NCI-H446 (cell line): Measurements from ENCODE around the gene SUPT7L.

ENCODE experiments used
- DNase-seq, 2 experiments: peaks; one replicate each; lab custom pipeline; 2025; lab: John Stamatoyannopoulos, UW

The SUPT7L gene, protein sequence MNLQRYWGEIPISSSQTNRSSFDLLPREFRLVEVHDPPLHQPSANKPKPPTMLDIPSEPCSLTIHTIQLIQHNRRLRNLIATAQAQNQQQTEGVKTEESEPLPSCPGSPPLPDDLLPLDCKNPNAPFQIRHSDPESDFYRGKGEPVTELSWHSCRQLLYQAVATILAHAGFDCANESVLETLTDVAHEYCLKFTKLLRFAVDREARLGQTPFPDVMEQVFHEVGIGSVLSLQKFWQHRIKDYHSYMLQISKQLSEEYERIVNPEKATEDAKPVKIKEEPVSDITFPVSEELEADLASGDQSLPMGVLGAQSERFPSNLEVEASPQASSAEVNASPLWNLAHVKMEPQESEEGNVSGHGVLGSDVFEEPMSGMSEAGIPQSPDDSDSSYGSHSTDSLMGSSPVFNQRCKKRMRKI

DNA sequence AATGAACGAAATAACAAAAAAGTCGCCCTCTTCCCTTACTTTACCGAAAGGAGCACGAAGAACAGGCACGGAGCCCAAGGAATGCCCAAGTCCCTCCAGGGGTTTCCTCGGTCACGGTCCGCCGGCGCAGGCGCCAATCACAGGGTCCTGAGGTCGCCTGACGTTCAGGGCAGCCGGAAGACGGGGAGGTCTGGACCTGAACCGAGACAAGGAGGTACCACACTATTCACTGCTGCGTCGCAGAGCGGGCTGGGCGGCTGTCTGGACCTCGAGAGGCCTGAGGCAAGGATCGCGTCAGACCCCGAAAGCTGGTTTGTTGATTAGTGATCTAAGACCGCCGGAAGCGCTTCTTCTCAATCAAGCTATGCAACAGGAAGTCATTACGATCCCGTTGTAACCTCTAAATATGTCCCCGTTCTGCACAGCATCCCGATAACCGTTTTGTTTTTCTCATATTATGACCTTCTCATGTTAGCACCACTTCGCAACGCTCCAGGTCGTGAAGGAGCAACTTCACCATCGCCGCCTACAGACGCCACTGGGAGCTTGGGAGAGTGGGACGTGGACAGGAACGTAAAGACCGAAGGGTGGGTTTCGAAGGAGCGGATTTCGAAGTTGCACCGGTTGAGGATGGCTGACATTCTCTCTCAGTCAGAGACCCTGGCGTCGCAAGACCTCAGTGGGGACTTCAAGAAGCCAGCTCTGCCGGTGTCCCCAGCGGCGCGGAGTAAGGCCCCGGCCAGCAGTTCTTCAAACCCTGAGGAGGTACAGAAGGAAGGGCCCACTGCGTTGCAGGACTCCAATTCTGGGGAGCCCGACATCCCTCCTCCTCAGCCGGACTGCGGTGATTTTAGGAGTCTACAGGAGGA, at the start of gene SUPT7L, which contains the start of gene SLC4A1AP:
SUPT7L (minus strand) TSS at position 330 of the 869 bp plus-strand sequence. CDS start 1,422 bp downstream, outside the sequence.
SLC4A1AP (plus strand) TSS at position 605 of the 869 bp plus-strand sequence; CDS start at position 631, 26 bp downstream.
- peak; percentile 83 to 85 for DNase-seq

DNA sequence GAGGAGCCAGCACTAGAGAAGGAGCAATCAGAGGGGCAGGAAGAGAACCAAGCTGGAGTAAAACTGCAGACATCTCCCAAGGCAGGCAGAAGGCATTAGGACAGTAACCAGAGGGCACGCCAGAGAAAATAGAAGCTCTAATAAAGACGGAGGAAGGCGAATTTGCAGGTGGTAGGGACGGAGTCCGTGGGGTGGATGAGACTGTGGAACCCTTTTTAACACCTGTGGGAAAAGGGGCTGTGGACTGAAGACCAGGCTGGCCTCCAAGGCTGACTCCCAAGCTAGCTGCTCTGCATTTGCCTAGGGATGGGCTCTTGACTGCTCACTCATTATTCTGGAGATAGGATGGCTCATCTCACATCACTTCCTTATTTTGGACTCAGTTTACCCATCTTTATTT, 49.8 kb upstream of the SUPT7L start:
- DNase-seq = no peak

DNA sequence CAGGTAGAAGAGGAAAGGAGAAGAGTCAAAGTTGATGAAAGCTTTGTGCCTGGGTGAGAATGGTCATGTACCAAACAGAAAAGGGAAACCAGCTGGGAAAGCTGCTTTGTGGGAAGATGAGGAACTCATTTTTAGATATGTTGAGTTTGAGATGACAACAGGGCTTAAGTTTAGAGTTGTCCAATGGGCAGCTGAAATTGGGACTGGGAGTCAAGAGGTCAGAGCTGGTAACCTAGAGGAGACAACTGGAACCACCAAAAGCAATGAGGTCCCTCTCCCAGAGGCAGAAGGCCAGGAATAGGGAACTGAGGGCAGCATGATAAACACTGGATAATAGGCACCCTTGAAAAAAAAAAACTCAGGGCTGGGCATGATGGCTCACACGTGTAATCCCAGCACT, 49.1 kb upstream of the SUPT7L start:
- no peak for DNase-seq

DNA sequence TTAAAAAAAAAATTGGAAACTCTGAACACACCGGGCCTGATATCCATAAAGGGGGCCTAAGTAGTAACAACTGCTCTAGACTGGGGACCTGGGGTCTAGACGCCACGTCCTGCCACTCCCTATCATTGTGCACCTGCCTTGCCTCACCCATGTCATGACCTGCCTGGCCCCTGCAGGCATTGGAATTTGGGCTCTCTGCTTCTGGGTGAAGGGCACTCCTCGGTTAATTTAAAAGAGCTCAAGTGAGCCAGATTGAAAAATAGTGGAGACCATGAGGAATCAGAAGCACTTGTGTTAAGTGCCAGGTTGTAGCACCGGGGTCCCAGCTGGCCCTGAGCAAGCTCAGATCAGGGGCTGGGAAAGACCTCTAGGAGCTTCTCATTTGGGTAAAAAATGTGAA, 48.4 kb upstream of the SUPT7L start:
- no peak for DNase-seq

DNA sequence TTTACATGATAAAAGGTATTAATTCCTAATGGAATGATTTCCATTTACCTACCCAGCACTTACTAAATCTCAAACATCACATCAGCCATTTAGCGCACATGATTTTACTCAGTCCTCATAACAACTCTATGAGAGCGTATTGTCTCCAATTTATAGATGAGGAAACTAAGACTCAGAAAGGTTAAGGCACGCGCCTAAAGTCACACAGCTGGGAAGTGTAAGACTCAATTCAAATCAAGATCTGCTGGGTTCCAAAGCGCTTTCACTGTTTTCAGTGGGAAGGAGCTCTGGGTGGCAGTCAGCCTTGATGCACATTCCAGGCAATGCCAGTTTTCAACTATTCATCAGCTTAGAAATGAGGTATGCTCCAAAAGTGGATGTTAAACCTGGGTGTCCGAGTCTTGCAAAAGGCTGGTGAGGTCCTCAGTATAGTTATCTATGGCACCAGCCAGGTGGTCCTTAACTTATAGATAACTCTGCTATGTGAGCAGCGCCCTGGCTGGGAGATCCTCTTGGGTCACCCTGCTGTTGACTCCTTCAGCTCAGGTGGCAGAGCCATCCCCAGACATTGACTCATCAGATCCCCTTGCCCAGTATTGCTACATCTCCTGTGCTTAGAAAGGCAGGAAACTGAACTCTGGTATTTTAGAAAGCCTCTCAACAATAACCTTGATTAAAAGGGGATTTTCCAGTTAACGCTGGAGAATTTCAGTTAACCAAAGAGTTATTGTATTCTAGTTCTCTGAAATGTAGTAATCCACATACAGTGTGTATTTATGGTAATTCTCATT, 47.4 kb upstream of the SUPT7L start:
- no peak for DNase-seq

DNA sequence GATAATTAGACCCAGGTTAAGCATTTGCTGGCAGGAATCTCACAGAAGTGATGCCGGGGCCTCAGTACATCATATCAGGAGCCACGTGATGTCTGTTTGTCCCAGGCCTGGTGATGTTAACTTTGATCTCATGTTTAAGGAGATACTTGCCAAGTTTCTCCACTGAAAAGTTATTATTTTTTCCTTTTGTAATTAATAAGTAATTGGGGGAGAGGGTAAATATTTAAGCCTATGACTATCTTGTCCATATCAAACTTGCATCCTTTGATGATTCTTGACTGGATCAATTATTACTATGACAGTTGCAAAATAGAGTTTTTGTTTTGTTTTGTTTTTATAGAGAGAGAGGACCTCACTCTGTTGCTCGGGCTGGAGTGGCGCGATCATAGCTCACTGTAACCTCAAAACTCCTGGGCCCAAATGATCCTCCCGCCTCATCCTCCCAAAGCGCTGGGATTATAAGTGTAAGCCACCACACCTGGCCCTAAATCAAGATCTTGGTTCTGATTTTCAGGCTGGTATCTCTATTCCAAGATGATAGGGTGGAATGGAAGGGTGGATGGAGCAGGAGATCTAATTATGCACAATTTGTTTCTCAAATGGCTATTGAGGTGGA, 46.7 kb upstream of the SUPT7L start:
- DNase-seq = no peak

DNA sequence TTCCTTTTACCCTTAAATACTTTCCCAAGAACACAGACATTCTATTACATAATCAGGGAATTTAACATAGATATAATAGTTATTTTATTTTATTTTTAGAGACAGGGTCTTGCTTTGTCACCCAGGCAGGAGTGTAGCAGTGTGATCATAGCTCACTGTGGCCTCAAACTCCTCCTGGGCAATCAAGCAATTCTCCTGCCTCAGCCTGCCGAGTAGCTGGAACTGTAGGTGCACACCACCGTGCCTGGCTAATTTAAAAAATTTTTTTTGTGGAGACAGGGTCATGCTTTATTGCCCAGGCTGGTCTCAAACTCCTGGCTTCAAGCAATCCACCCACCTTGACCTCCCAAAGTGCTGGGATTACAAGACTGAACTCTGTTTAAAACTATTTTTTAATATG, 45.9 kb upstream of the SUPT7L start:
- DNase-seq = no peak

DNA sequence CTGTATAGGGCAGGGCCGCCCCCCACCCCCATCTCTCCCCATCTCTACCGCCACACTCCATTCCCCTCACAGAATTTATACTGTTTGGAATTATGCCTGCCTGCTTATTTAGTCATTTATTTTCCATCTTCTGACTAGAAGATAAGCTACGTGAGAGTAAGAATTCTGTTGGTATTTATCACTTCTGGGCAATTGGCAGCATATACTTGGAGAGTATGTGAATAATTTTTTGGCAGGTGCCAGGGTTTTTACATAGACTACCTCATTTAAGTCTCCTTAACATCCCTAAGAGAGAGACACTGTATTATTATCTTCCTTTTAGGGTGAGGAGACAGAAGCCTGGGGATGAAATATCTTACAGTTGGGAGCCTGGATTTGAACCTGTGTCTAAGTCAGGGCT, 45.3 kb upstream of the SUPT7L start:
- DNase-seq = no peak

DNA sequence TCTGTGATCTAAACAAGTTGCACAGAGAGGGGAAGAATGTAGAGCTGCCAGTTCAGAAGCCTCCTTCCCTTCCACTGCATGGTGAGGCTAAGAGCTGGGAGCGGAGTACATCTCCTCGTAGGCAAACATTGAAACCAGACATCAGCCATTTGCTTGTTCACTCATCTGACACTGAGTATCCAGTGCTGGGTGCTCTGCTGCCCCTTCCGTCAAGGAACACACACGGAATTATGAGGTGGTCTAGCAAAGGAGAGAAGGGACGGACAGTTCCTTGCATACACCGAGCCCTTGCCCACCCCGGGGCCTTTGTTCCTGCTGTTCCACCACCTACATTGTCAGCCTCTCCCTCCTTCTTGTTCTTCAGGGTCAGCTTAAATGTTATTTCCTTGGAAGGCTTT, 44.8 kb upstream of the SUPT7L start:
- DNase-seq = no peak

DNA sequence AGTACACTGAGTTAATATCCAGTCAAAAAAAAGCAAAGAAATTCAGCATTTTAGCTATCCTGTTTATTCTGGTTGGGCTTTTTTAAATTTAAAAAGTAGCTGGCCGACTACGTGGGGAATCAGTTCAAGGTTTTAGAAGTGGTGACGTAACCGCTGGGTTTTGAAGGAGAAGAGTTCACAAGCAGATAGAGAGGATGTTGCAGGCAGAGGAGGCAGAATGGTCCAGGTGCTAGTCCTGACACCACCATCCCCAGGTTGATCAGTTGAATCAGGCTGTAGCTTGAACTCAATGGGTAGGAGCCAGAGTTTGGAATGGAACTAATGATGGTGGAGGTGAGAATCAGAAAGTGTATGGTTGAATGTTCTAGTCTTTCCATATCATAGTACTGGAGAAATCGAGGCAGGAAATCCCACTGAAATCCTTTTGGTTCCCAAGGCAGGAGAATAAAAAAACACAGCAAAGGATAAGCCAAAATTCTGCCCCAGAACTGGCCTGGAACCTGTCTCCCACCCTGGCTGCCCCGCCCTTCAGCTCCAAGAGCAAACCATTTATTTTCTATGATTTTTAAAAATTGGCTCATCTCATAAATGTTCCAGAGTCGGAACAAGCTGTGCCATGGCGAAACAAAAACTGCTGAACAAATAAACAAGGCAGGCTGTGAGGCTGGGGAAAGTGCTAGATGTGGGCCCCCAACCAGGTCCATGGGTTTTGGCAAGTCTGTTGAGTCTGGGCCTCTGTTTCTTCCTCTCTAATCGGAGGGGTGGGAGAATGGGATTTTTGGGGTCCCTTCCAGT, 44.2 kb upstream of the SUPT7L start:
- DNase-seq = no peak

DNA sequence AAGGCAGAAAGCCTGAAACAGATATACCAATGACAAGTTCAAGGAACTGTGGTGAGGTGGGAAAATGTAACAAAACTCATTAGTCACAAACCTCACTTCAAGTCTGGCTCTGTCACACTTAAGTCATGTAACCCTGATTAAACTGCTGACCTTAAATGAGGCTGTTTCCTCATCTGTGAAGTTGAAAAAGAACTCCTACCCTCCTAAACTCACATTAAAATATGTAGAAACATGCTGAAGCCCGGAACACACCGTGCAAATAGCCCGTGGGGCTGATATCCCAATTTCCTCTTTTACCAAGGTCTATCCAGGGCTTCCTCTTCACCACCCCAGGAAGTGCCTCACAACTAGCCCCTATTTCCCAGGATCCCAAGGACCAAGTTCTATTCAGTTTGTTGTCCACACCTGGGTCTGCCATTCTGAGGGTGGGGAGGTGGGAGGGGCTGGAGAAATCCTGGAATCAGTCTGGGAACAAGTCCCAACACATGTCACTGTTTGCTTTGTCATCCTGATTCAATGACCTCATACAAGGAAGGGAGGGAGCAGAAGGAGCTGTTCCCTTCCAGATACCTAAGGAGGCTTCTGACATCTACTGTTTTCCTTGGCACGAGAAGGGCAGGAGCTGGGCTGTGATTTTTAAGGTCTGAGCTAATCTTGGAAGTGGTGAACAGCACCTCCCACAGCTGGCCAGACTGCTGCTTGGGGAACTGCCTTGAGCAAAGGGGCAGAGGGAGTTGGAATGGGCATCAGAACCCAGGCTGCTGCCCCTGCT, 42.6 kb upstream of the SUPT7L start:
- peak; percentile 32 to 82 for DNase-seq

DNA sequence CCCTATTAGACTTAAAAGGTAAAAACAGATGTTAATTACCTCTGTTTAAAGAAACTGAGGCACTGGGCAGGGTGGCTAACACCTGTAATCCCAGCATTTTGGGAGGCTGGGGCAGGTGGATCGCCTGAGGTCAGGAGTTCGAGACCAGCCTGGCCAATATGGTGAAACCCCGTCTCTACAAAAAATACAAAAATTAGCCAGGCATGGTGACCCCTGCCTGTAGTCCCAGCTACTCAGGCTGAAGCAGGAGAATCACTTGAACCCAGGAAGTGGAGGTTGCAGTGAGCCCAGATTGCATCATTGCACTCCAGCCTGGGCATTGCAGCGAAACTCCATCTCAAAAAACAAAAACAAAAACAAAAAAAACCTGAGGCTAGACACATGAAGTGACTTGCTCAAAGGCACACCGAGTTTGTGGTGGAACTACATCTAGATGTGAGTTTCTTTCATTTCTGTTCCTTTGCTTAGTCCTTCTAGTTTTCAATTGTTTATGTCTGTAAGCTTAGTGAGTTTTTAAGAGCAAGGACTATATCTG, 41.0 kb upstream of the SUPT7L start:
- DNase-seq = no peak

DNA sequence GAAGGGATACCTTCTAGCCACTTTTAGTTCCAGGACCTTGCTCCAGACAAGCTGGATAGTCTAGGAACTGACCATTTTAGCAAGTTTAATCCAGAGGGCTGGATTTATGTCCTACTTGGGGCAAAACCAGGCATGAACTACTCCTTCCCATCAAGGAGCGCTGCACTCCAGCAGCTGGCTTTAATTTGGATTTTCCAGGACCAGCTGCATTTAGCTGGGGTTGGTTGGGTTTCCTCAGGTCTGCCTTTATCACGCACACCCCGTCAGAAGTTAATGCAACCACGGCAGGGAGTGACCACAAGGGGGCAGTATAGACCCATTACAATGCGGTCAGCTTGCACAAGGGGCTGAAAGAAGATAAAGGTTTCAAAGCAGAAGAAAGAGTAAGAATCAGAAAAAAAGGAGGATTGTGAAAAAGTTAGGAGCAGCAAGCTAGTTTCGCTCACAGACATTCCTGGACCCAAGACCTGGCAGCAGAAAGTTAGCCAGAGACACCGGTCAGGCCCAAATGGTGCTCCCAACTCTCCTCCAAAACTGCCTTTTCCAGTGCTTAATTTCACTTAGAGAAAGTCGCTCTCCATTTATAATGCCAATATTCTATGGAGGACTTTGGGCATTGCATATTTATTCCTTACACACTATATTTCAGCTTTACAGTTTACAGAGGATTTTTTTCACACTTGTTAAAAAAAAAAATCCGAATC, 40.4 kb upstream of the SUPT7L start:
- peak; percentile 63 to 83 for DNase-seq

DNA sequence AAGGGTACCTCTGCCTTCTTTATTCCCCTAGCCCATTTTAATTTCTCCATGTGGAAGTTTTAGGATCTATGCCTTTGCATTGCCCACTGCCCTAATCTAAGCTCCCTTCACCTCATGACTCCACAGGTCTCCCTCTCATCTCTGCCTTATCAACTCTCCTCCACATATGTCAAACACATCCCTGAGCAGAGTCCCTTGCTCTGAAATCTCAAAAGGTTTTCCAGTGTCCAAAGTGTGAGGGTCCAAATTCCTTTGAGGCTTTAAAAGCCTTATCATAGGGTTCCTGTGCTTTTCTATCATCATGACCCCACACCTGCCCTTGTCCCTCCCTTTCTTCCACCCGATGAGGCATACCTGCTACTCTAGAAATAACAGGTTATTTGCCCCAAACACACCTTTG, 38.9 kb upstream of the SUPT7L start:
- DNase-seq = no peak

DNA sequence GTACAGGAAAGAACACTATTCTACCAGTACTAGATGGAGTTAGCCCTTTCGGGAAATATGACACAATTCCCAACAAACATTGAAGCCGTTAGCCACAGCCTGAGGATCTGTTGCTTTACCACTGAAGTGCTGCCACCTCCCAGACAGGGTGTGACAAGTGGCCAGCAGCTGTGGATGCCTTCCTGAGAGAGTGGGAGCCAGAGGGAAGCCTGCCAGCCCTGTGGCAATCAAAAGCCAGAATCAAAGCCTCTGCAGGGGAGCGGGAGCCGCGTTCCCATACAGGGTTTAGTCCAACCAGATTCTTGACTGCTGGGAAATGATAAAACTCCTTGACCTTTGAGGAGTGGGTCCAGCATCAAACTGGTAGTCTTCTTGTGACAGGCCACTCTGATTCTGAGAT, 38.3 kb upstream of the SUPT7L start:
- peak in 1 of 2 experiments; percentile 15 for DNase-seq

DNA sequence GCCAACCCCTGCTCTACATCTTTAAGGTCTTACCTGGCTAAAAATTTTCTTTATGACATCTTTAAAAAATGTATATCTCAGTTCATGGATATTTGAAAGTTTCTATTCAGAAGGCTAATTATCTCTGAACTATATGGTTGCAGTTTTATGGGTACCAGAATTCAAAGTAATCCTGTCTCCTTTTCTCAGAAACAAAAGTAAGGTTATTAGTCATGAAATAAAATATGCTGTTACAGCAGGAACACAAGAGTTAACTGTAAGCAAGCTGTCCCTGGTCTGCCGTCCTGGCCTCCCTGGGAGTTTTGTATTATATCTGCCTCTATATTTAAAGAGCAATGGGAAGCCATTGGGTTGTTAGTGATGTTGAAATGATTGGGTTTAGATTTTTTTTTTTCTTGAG, 34.2 kb upstream of the SUPT7L start:
- no peak for DNase-seq

DNA sequence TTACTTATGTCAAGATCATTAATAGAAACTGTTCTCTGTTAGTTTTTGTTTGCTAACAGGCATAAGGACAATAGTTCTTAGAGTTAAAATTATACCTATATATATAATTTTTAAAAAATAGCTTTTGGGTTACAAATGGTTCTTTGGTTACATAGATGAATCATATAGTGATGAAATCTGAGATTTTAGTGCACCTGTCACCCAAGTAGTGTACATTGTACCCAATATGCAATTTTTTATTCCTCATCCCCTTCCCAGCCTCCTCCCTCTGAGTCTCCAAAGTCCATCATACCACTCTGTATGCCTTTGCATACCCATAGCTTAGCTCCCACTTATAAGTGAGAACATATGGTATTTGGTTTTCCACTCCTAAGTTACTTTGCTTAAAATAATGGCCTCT, 26.6 kb upstream of the SUPT7L start:
- no peak for DNase-seq

DNA sequence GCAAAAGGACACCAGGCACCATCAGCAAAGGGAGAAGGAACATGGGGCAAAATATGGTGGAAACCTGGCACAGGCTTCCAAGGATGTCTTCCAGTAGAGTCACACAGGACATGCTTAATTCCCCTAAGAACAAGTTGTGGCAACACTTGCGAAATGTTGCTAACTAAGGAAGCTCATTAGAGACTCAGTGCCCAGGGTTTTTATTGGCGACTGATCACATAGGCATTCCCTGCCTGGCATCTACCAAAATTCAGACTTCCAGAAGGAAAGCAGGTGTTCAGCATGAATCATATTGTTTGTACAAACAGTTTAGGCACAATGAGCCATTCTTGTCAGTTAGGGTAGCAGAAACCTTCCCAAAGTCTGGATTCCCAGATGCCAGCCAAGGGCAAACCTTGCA, 26.0 kb upstream of the SUPT7L start:
- DNase-seq = no peak

DNA sequence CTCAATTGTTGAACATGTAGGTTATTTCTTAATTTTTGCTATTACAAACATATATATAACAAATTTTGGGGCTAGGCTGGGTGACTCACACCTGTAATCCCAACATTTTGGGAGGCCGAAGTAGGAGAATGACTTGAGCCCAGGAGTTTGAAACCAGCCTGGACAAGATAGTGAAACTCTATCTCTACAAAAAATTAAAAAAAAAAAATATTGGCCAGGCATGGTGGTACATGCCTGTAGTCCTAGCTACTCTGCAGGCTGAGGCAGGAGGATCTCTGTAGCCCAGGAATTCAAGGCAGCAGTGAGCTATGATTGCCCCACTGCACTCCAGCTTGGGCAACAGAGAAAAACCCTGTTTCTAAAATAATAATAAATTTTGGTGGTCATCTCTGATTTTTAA, 23.8 kb upstream of the SUPT7L start:
- DNase-seq = no peak
